NCI-H1105 treated with DMSO at 0.1 percent for 48 hours (cell line): ENCODE measurements around the gene KDM6A.
"Not testable (repeated sequence)": the region's sequence is repeated elsewhere in the genome, so short reads cannot be mapped to it uniquely, and the experiment has no call there.

Source experiments
- DNase-seq: peaks from one replicate; lab custom pipeline; 2025; lab: John Stamatoyannopoulos, UW

KDM6A gene

GRCh38 chrX:44872821-44873414, at the start of gene KDM6A:
TSS of gene KDM6A (plus strand) at chrX:44873188. CDS start at chrX:44873552, 364 bp downstream.
- peak; percentile 94 for DNase-seq

GRCh38 chrX:44823193-44823592, 49.8 kb upstream of the KDM6A start:
- not testable (repeated sequence) for DNase-seq

GRCh38 chrX:44828008-44828605, 44.9 kb upstream of the KDM6A start:
- no peak for DNase-seq

GRCh38 chrX:44829832-44830231, 43.2 kb upstream of the KDM6A start:
- DNase-seq, result no peak

- DNase-seq, result no peak
Measured at GRCh38 chrX:44842550-44843317, 30.3 kb upstream of the KDM6A start.

GRCh38 chrX:44843318-44843702, 29.7 kb upstream of the KDM6A start:
- no peak for DNase-seq

GRCh38 chrX:44843753-44844152, 29.2 kb upstream of the KDM6A start, which contains the start of gene DUSP21:
TSS of gene DUSP21 (plus strand) at chrX:44844021. CDS start at chrX:44844133, 112 bp downstream.
- no peak for DNase-seq

- no peak for DNase-seq
Measured at GRCh38 chrX:44844204-44844603, 28.8 kb upstream of the KDM6A start.

GRCh38 chrX:44850891-44851290, 22.1 kb upstream of the KDM6A start:
- DNase-seq, result not testable (repeated sequence)

GRCh38 chrX:44871114-44871645, 1.8 kb upstream of the KDM6A start:
- no peak for DNase-seq

- DNase-seq, result peak; percentile 39
Measured at GRCh38 chrX:44871931-44872820, 812 bp upstream of the KDM6A start.

GRCh38 chrX:44873415-44874276, 658 bp downstream of the KDM6A start:
- DNase-seq, result peak; percentile 22

- peak; percentile 27 for DNase-seq
Measured at GRCh38 chrX:44874420-44875184, 1.6 kb downstream of the KDM6A start.

GRCh38 chrX:44875185-44875489, 2.1 kb downstream of the KDM6A start:
- no peak for DNase-seq

- no peak for DNase-seq
Measured at GRCh38 chrX:44876086-44876485, 3.1 kb downstream of the KDM6A start.

GRCh38 chrX:44876767-44877166, 3.8 kb downstream of the KDM6A start:
- no peak for DNase-seq

GRCh38 chrX:44878780-44879179, 5.8 kb downstream of the KDM6A start:
- no peak for DNase-seq

GRCh38 chrX:44881549-44881948, 8.6 kb downstream of the KDM6A start:
- DNase-seq, result no peak

GRCh38 chrX:44882635-44883034, 9.6 kb downstream of the KDM6A start:
- no peak for DNase-seq

GRCh38 chrX:44884944-44885343, 12.0 kb downstream of the KDM6A start:
- DNase-seq, result no peak
